Naive thymus-derived CD4-positive, alpha-beta T cell (primary cell): Measurements from ENCODE around the gene CFD. TPM values are rescaled to one million over a fixed set of nuclear protein-coding genes. Genes with fewer than 3 reads are reported as not detected.
"Not testable (repeated sequence)": the region's sequence is repeated elsewhere in the genome, so short reads cannot be mapped to it uniquely, and the experiment has no call there.

ENCODE experiments used
- ATAC-seq: fragments of 150-1000 bp; cut with Tn5 transposase; 2 replicates; pipeline ENCODE4 v1.10.0; 2021; ENCODE audit warnings: mild to moderate bottlenecking, moderate library complexity
- CTCF ChIA-PET: fragments of 350-600 bp; sonication (Branson Sonifier 250); formaldehyde crosslinking; loops from one replicate; lab custom pipeline; 2021; ENCODE audit warnings: antibody characterized with exemption; lab: Charles Lee
- POLR2A ChIA-PET: fragments of 350-600 bp; sonication (Branson Sonifier 250); formaldehyde crosslinking; loops from one replicate; lab custom pipeline; 2021; ENCODE audit warnings: antibody characterized with exemption, inconsistent platforms; lab: Charles Lee
- DNase-seq, 9 donors: peaks; one replicate each; pipeline versions ENCODE4 v3.0.0 to v3.0.0-alpha.2; 2020 to 2022; ENCODE audit warnings: mixed read lengths in 1 of 9
- H3K27ac ChIP-seq: one replicate; pipeline ENCODE4 v1.7.0; 2013; ENCODE audit warnings: mild to moderate bottlenecking, low read depth, low read length, moderate library complexity
- H3K27me3 ChIP-seq, 2 donors: one replicate each; pipeline ENCODE4 v1.7.0; 2013; ENCODE audit warnings: low read length in 2 of 2, mild to moderate bottlenecking in 2 of 2, moderate library complexity in 2 of 2; ENCODE audit not compliant: control insufficient read depth in 2 of 2, insufficient read depth in 2 of 2
- H3K36me3 ChIP-seq, 3 experiments: 1 replicate in 2 of 3; 2 replicates in 1 of 3; pipeline ENCODE4 v1.7.0; 2013; ENCODE audit warnings: low read length in 3 of 3, mild to moderate bottlenecking in 3 of 3, moderate library complexity in 1 of 3; ENCODE audit not compliant: insufficient read depth in 3 of 3, control insufficient read depth in 2 of 3
- H3K4me1 ChIP-seq, 2 donors: one replicate each; pipeline ENCODE4 v1.7.0; 2013; ENCODE audit warnings: low read length in 2 of 2, mild to moderate bottlenecking in 2 of 2, moderate library complexity in 1 of 2; ENCODE audit not compliant: control insufficient read depth in 2 of 2, insufficient read depth in 2 of 2
- H3K4me3 ChIP-seq: 2 replicates; pipeline ENCODE4 v1.7.0; 2013; ENCODE audit warnings: mild to moderate bottlenecking, low read length
- H3K9me3 ChIP-seq, 3 experiments: 1 replicate in 2 of 3; 2 replicates in 1 of 3; pipeline ENCODE4 v1.7.0; 2013; ENCODE audit warnings: low read length in 3 of 3; ENCODE audit not compliant: control insufficient read depth in 2 of 3
- H3K27ac Mint-ChIP-seq, 9 donors: one replicate each; pipeline ENCODE4 v1.8.0; 2020 to 2022; ENCODE audit warnings: mixed read lengths in 9 of 9, mild to moderate bottlenecking in 8 of 9, moderate library complexity in 5 of 9, inconsistent platforms in 2 of 9
- H3K27me3 Mint-ChIP-seq, 5 donors: one replicate each; pipeline ENCODE4 v1.8.0; 2021 to 2022; ENCODE audit warnings: mixed read lengths in 5 of 5, mild to moderate bottlenecking in 1 of 5
- H3K36me3 Mint-ChIP-seq, 5 donors: one replicate each; pipeline ENCODE4 v1.8.0; 2020 to 2022; ENCODE audit warnings: mixed read lengths in 5 of 5, mild to moderate bottlenecking in 3 of 5, inconsistent platforms in 1 of 5
- H3K4me1 Mint-ChIP-seq, 7 donors: one replicate each; pipeline ENCODE4 v1.8.0; 2020 to 2022; ENCODE audit warnings: mixed read lengths in 7 of 7, mild to moderate bottlenecking in 3 of 7, inconsistent platforms in 1 of 7
- H3K4me3 Mint-ChIP-seq, 10 donors: one replicate each; pipeline ENCODE4 v1.8.0; 2020 to 2022; ENCODE audit warnings: mild to moderate bottlenecking in 10 of 10, mixed read lengths in 10 of 10, moderate library complexity in 6 of 10, inconsistent platforms in 2 of 10
- H3K9me3 Mint-ChIP-seq, 11 donors: one replicate each; pipeline ENCODE4 v1.8.0; 2020 to 2022; ENCODE audit warnings: mixed read lengths in 11 of 11, mild to moderate bottlenecking in 4 of 11, inconsistent platforms in 1 of 11, moderate library complexity in 1 of 11
- intact Hi-C, 2 donors: fragments of 100-400 bp; cut with micrococcal nuclease; formaldehyde crosslinking; loops; one replicate each; pipeline ENCODE4 v1.15.1; 2023
- polyA plus RNA-seq, 2 donors: library from polyadenylated mRNA; unstranded; fragments of 300-500 nt; fragmentation: Illumina TruSeq; gene quantifications; one replicate each; pipeline ENCODE4 v1.2.3, GENCODE V29; 2021
- total RNA-seq, 6 experiments: library from RNA in 5 of 6; stranded (reverse) in 5 of 6; gene quantifications; 1 replicate in 5 of 6; 2 replicates in 1 of 6; pipeline ENCODE4 v1.2.3 and lab custom pipeline; 2021 to 2026

Gene CFD
- total and polyA plus RNA-seq, 7 experiments from 2014 or later, result 1.3 to 58.0 (median 4.9) TPM

GRCh38 chr19:816500-816857, 43.0 kb upstream of the CFD start:
- H3K36me3 ChIP-seq, result peaks cover 0 to 17% (median 0%) of the 10 kb centered on the region in 3 experiments
- DNase-seq (no peak), ATAC-seq (no peak)
- H3K27me3 Mint-ChIP-seq, result peaks cover 0 to 13% (median 0%) of the 10 kb centered on the region in 5 donors
- H3K27me3 ChIP-seq, result no peaks in the 10 kb centered on the region
- no peak overlapping the region for H3K4me3 ChIP-seq
- no peaks in the 10 kb centered on the region for H3K9me3 ChIP-seq
- intact Hi-C loops, result no loop called here
- no peak overlapping the region for H3K27ac ChIP-seq
- peak overlapping the region in 6 of 9 donors; percentile 4 to 72 (median 28) for H3K27ac Mint-ChIP-seq
- peaks cover 4 to 29% (median 8%) of the 10 kb centered on the region in 5 donors for H3K36me3 Mint-ChIP-seq
- peaks cover 0 to 12% (median 0%) of the 10 kb centered on the region in 11 donors for H3K9me3 Mint-ChIP-seq
- CTCF ChIA-PET, result no interaction called here
- H3K4me3 Mint-ChIP-seq, result peak overlapping the region in 1 of 10 donors; percentile 53
- H3K4me1 Mint-ChIP-seq, result peaks cover 0 to 2% (median 0%) of the 10 kb centered on the region in 7 donors
- H3K4me1 ChIP-seq, result no peaks in the 10 kb centered on the region
- POLR2A ChIA-PET, result no interaction called here

DNA sequence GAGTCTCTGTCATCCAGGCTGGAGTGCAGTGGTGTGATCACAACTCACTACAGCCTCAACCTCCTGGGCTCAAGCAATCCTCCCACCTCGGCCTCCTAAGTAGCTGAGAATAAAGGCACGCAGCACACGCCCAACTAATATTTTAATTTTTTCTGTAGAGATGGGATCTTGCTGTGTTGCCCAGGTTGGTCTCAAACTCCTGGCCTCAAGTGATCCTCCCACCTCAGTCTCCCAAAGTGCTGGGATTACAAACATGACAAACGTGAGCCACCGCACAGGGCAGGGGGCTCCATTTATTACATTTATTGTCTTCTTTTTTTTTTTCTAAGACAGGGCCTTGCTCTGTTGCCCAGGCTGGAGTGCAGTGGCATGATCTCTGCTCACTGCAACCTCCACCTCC, 39.3 kb upstream of the CFD start:
- H3K36me3 ChIP-seq, H3K27ac Mint-ChIP-seq, ATAC-seq, H3K27me3 ChIP-seq, H3K4me1 ChIP-seq, intact Hi-C loops, H3K9me3 ChIP-seq, DNase-seq, H3K4me1 Mint-ChIP-seq, CTCF ChIA-PET, H3K4me3 ChIP-seq, H3K27ac ChIP-seq: not testable (repeated sequence)
- peaks cover 4 to 14% (median 5%) of the 10 kb centered on the region in 5 donors for H3K36me3 Mint-ChIP-seq
- peaks cover 8 to 28% (median 18%) of the 10 kb centered on the region in 5 donors for H3K27me3 Mint-ChIP-seq
- H3K4me3 Mint-ChIP-seq, result peak overlapping the region in 3 of 10 donors; percentile 16 to 65 (median 56)
- H3K9me3 Mint-ChIP-seq, result peaks cover 0 to 12% (median 0%) of the 10 kb centered on the region in 11 donors
- POLR2A ChIA-PET, result interaction anchor here (1.0 kb wide), 1 partner anchor 21 kb away, joined by 3 read pairs; no protein-coding TSS in a partner anchor

- Histone ChIP-seq H3K4me1 (no peaks in the 10 kb centered on the region), H3K4me3 (no peak overlapping the region), H3K27me3 (no peaks in the 10 kb centered on the region), H3K27ac (no peak overlapping the region), H3K9me3 (no peaks in the 10 kb centered on the region), H3K36me3 (no peaks in the 10 kb centered on the region)
- Mint-ChIP-seq H3K27ac (no peak overlapping the region), H3K9me3 (peaks cover 0 to 6% (median 0%) of the 10 kb centered on the region in 11 donors), H3K36me3 (peaks cover 3 to 6% (median 4%) of the 10 kb centered on the region in 5 donors), H3K4me3 (peak overlapping the region in 6 of 10 donors; percentile 27 to 65 (median 46)), H3K27me3 (peaks cover 8 to 28% (median 20%) of the 10 kb centered on the region in 5 donors), H3K4me1 (peaks cover 0 to 6% (median 0%) of the 10 kb centered on the region in 7 donors)
- intact Hi-C loops, result no loop called here
- no peak for ATAC-seq
- DNase-seq, result peak in 1 of 9 donors; percentile 8
- ChIA-PET CTCF (no interaction called here), POLR2A (no interaction called here)
Measured at GRCh38 chr19:821231-821824, 38.1 kb upstream of the CFD start.

DNA sequence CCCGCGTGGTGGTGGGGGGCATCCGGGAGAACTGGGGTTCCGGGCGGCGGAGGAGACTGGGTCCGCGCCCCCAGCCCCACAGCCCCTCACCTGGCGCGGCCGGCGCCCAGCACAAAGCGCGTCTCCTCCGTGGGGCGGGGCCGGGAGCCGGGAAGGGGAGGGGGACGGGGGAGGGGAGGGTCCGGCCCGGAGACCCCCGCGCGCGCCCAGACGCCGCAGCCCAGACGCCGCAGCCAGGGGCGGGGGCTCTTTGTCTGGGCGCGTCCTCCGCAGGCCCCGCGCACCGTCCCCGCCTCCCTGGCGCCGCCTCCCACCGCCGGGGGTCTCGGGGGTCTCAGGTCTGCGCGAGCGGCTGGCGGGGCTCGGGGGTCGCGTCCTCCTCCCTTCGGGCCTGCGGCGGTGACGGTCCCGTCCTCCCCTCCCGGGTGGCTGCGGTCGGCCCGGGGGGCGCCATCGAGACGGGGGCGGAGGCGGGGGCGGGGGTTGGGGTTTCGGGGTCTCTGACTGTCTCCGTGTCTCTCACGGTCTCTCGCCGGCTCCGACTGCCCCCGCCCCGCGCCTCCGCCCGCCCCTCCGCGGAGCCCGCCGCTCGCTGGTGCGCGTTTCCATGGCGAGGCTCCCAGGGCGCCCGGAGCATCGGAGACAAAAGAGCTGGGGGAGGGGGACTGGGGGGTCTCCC, 37.5 kb upstream of the CFD start, which contains the start of gene PLPPR3:
TSS of gene PLPPR3 (minus strand) at position 131 of the 679 bp plus-strand sequence. CDS start 396 bp downstream, outside the sequence.
- DNase-seq (peak in 1 of 9 donors; percentile 7), ATAC-seq (no peak)
- no peaks in the 10 kb centered on the region for H3K4me1 ChIP-seq
- no peaks in the 10 kb centered on the region for H3K9me3 ChIP-seq
- Mint-ChIP-seq H3K9me3 (peaks cover 0 to under 1% (median 0%) of the 10 kb centered on the region in 11 donors), H3K27ac (no peak within 1 kb of the TSS), H3K27me3 (peaks cover 8 to 28% (median 21%) of the 10 kb centered on the region in 5 donors), H3K4me1 (peaks cover 0 to 6% (median 0%) of the 10 kb centered on the region in 7 donors), H3K36me3 (peaks cover 0 to under 1% (median 0%) of the 10 kb centered on the region in 5 donors), H3K4me3 (peak within 1 kb of the TSS in 8 of 10 donors; percentile 21 to 66 (median 38))
- no peaks in the 10 kb centered on the region for H3K27me3 ChIP-seq
- ChIA-PET CTCF (no interaction called here), POLR2A (no interaction called here)
- no peaks in the 10 kb centered on the region for H3K36me3 ChIP-seq
- no peak within 1 kb of the TSS for H3K27ac ChIP-seq
- intact Hi-C loops, result no loop called here
- H3K4me3 ChIP-seq, result no peak within 1 kb of the TSS

DNA sequence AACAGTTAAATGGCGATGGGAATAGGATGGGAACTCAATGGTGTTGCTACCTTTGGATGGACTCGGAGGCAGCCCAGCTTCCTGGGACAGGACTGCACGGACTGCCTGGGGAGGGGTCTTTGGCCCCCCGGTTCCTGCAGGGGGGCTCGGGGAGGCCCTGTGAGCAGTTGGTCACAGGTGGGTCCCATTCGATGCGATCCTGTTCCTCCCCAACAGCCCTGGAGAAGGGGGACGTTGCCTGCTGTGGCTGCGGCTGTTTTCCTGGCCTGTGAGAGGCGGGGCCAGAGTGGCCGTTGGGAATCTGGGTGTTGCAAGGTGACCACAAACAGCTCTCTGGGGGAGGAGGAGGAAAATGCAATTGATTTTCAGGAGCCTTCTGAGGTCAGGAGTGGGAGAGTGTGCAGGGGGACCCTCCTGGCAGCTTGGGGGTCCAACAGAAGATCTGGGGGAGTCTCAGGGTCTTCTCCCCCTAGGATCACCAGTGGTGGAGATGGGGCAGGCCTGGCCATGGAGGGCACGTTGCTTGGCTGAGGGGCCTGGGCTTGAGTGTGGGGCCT, 35.8 kb upstream of the CFD start:
- ChIA-PET CTCF (no interaction called here), POLR2A (no interaction called here)
- peaks cover 8 to 28% (median 21%) of the 10 kb centered on the region in 5 donors for H3K27me3 Mint-ChIP-seq
- peaks cover 0 to 6% (median 0%) of the 10 kb centered on the region in 7 donors for H3K4me1 Mint-ChIP-seq
- no peaks in the 10 kb centered on the region for H3K36me3 Mint-ChIP-seq
- H3K27ac ChIP-seq, result no peak overlapping the region
- H3K36me3 ChIP-seq, result no peaks in the 10 kb centered on the region
- no peaks in the 10 kb centered on the region for H3K4me1 ChIP-seq
- no peak overlapping the region for H3K27ac Mint-ChIP-seq
- peak in 1 of 9 donors; percentile 8 for DNase-seq
- H3K4me3 ChIP-seq, result no peak overlapping the region
- H3K9me3 Mint-ChIP-seq, result no peaks in the 10 kb centered on the region
- no peak for ATAC-seq
- peak overlapping the region in 1 of 10 donors; percentile 23 for H3K4me3 Mint-ChIP-seq
- H3K27me3 ChIP-seq, result no peaks in the 10 kb centered on the region
- intact Hi-C loops, result no loop called here
- H3K9me3 ChIP-seq, result no peaks in the 10 kb centered on the region

- Mint-ChIP-seq H3K9me3 (no peaks in the 10 kb centered on the region), H3K27ac (no peak overlapping the region), H3K36me3 (no peaks in the 10 kb centered on the region), H3K27me3 (peaks cover 8 to 27% (median 22%) of the 10 kb centered on the region in 5 donors), H3K4me1 (peaks cover 0 to 8% (median 0%) of the 10 kb centered on the region in 7 donors), H3K4me3 (peak overlapping the region in 2 of 10 donors; percentile 13 to 66)
- ATAC-seq (peak; percentile 49), DNase-seq (no peak)
- intact Hi-C loops, result no loop called here
- Histone ChIP-seq H3K4me3 (no peak overlapping the region), H3K27me3 (no peaks in the 10 kb centered on the region), H3K4me1 (no peaks in the 10 kb centered on the region), H3K9me3 (no peaks in the 10 kb centered on the region), H3K27ac (no peak overlapping the region), H3K36me3 (no peaks in the 10 kb centered on the region)
- ChIA-PET CTCF (no interaction called here), POLR2A (no interaction called here)
Measured at GRCh38 chr19:824885-825284, 34.6 kb upstream of the CFD start.
